Renal cortex interstitium (tissue), 3 donors: Measurements from ENCODE around the gene EMC8. TPM values are rescaled to one million over a fixed set of nuclear protein-coding genes. Genes with fewer than 3 reads are reported as not detected.

Experiments used
- polyA plus RNA-seq, 3 donors: library from polyadenylated mRNA; unstranded; fragments of 120-200 nt; gene quantifications; one replicate each; pipeline ENCODE4 v1.2.1, GENCODE V29; 2013; ENCODE audit not compliant: insufficient read length in 3 of 3

The EMC8 gene
- polyA plus RNA-seq, 3 donors: 28.1 to 31.9 (median 31.8) TPM

Other genes starting within 250 kb of the EMC8 start
- 10 to 100 TPM; 62.2 to 81.9 (median 73.5) TPM for gene GSE1, start 186.2 kb downstream of the EMC8 start, polyA plus RNA-seq
- gene GINS2, start 110.6 kb downstream of the EMC8 start, polyA plus RNA-seq: 10 to 100 TPM; 16.8 to 23.8 (median 20.0) TPM
- gene C16orf74, start 48.4 kb downstream of the EMC8 start, polyA plus RNA-seq: 1 to 10 TPM; 2.3 to 4.5 (median 4.0) TPM
- gene COX4I1, start 151 bp upstream of the EMC8 start, polyA plus RNA-seq: 100 to 1,000 TPM; 342 to 440 (median 390) TPM
- 1 to 10 TPM; 3.3 to 6.5 (median 5.8) TPM for gene IRF8, start 99.6 kb upstream of the EMC8 start, polyA plus RNA-seq